ENCODE results near the gene FERMT1.

GRCh38 chr20:6104493-6105188 lies 18.2 kb downstream of the FERMT1 start:
- TF ChIP-seq CTCF (IDR thresholded peaks at IDR 0.05; ENCODE audit: low read length), result no peak
- TF ChIP-seq EZH2 (optimal IDR thresholded peaks at IDR 0.05; ENCODE audit: low read depth, low read length), result no peak
- TF ChIP-seq EZH2phosphoT487 (IDR thresholded peaks at IDR 0.05; ENCODE audit: low read length), result no peak
